ENCODE data around the gene PPEF1. TPM values are rescaled to one million over a fixed set of nuclear protein-coding genes. Genes with fewer than 3 reads are reported as not detected.
A peak's percentile ranks its signal among the peaks of the same experiment; 100 is the strongest.

PPEF1 gene
- total and polyA plus RNA-seq, 9 of the 15 experiments (the other 6 are each of a cell fraction or from before 2014, with no cell fraction given), result not detected

DNA sequence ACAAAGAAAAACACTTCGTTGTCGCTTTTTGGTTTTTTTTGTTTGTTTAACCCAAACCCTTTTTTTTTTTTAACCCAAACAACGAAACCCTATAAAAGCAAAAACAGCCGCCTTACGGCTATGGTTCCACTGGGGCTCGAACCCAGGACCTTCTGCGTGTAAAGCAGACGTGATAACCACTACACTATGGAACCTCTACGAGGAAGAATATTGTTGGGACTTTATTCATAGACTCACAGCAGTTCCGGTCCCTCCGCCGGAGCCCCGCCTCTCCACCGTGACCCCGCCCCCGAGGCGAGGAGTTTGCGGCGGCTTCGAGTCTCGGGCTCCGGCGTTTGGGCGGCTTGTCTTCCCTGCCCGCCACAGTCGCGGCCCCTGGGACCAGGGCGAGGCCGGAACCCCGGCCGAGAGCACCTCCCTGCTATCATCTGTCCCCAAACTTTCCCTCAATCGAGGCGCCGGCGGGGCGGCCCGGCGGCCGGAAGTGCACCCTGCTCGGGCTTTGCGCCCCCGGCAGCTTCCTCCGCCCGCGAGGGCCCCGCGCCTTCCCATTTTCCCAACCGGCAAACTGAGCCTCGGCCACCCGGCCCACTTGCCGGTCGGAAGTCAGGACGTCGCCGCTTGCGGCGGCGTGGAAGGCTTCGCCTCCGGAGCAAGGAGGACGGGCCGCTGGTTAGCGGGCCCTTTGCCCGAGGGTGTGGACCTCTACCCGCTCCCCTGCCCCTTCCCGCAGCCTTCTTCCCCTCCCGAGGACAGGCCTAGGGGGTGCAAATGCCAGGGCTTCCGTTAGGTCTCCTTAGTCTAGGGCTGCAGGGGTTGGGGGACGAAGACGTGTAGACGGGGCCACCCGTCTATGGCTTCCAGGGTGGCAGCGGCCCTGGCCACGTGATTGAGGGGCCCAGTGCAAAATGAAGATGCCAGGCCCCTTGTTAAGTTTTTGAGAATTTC lies 32.4 kb upstream of the PPEF1 start (continued):
- TF ChIP-seq, protein P1, sequence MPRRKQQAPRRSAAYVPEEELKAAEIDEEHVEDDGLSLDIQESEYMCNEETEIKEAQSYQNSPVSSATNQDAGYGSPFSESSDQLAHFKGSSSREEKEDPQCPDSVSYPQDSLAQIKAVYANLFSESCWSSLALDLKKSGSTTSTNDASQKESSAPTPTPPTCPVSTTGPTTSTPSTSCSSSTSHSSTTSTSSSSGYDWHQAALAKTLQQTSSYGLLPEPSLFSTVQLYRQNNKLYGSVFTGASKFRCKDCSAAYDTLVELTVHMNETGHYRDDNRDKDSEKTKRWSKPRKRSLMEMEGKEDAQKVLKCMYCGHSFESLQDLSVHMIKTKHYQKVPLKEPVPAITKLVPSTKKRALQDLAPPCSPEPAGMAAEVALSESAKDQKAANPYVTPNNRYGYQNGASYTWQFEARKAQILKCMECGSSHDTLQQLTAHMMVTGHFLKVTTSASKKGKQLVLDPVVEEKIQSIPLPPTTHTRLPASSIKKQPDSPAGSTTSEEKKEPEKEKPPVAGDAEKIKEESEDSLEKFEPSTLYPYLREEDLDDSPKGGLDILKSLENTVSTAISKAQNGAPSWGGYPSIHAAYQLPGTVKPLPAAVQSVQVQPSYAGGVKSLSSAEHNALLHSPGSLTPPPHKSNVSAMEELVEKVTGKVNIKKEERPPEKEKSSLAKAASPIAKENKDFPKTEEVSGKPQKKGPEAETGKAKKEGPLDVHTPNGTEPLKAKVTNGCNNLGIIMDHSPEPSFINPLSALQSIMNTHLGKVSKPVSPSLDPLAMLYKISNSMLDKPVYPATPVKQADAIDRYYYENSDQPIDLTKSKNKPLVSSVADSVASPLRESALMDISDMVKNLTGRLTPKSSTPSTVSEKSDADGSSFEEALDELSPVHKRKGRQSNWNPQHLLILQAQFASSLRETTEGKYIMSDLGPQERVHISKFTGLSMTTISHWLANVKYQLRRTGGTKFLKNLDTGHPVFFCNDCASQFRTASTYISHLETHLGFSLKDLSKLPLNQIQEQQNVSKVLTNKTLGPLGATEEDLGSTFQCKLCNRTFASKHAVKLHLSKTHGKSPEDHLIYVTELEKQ (CRISPR knock-in tag; IDR thresholded peaks at IDR 0.05), result no peak
- TF ChIP-seq, protein P2, sequence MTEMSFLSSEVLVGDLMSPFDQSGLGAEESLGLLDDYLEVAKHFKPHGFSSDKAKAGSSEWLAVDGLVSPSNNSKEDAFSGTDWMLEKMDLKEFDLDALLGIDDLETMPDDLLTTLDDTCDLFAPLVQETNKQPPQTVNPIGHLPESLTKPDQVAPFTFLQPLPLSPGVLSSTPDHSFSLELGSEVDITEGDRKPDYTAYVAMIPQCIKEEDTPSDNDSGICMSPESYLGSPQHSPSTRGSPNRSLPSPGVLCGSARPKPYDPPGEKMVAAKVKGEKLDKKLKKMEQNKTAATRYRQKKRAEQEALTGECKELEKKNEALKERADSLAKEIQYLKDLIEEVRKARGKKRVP (CRISPR knock-in tag; IDR thresholded peaks at IDR 0.05), result no peak
- TF ChIP-seq KLF1 (tag; IDR thresholded peaks at IDR 0.05), result peak; percentile 56; the same call in 1 of the 2 replicates
- TF ChIP-seq, protein P3, sequence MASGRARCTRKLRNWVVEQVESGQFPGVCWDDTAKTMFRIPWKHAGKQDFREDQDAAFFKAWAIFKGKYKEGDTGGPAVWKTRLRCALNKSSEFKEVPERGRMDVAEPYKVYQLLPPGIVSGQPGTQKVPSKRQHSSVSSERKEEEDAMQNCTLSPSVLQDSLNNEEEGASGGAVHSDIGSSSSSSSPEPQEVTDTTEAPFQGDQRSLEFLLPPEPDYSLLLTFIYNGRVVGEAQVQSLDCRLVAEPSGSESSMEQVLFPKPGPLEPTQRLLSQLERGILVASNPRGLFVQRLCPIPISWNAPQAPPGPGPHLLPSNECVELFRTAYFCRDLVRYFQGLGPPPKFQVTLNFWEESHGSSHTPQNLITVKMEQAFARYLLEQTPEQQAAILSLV (tag; IDR thresholded peaks at IDR 0.05), result no peak
- no peak for TF ChIP-seq ZNF133 (CRISPR knock-in tag; IDR thresholded peaks at IDR 0.05)
- no peak for TF ChIP-seq TRIM24 (IDR thresholded peaks at IDR 0.05)
- TF ChIP-seq BRD9 (IDR thresholded peaks at IDR 0.05; ENCODE audit: low read depth, partially characterized antibody), result peak; percentile 96
- TF ChIP-seq CEBPG (CRISPR knock-in tag; IDR thresholded peaks at IDR 0.05), result no peak
- TF ChIP-seq CEBPG (tag; conservative IDR thresholded peaks at IDR 0.05 in 1 of 2, IDR thresholded peaks at IDR 0.05 in 1 of 2), result no peak
- no peak for TF ChIP-seq ZNF551 (CRISPR knock-in tag; IDR thresholded peaks at IDR 0.05)
- TF ChIP-seq HLTF (IDR thresholded peaks at IDR 0.05), result no peak
- TF ChIP-seq, protein P4, sequence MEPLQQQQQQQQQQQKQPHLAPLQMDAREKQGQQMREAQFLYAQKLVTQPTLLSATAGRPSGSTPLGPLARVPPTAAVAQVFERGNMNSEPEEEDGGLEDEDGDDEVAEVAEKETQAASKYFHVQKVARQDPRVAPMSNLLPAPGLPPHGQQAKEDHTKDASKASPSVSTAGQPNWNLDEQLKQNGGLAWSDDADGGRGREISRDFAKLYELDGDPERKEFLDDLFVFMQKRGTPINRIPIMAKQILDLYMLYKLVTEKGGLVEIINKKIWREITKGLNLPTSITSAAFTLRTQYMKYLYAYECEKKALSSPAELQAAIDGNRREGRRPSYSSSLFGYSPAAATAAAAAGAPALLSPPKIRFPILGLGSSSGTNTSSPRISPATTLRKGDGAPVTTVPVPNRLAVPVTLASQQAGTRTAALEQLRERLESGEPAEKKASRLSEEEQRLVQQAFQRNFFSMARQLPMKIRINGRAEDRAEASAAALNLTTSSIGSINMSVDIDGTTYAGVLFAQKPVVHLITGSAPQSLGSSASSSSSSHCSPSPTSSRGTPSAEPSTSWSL (CRISPR knock-in tag; IDR thresholded peaks at IDR 0.05; ENCODE audit: borderline replicate concordance), result no peak
- TF ChIP-seq FOXJ3 (CRISPR knock-in tag; IDR thresholded peaks at IDR 0.05), result no peak
- TF ChIP-seq, protein P5, sequence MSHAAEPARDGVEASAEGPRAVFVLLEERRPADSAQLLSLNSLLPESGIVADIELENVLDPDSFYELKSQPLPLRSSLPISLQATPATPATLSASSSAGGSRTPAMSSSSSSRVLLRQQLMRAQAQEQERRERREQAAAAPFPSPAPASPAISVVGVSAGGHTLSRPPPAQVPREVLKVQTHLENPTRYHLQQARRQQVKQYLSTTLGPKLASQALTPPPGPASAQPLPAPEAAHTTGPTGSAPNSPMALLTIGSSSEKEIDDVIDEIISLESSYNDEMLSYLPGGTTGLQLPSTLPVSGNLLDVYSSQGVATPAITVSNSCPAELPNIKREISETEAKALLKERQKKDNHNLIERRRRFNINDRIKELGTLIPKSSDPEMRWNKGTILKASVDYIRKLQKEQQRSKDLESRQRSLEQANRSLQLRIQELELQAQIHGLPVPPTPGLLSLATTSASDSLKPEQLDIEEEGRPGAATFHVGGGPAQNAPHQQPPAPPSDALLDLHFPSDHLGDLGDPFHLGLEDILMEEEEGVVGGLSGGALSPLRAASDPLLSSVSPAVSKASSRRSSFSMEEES (CRISPR knock-in tag; IDR thresholded peaks at IDR 0.05), result no peak
- TF ChIP-seq SAP30 (IDR thresholded peaks at IDR 0.05; ENCODE audit: borderline replicate concordance, insufficient read depth, low read depth, low read length, poor library complexity, severe bottlenecking), result no peak
- TF ChIP-seq GATAD2A (IDR thresholded peaks at IDR 0.05), result no peak
- no peak for TF ChIP-seq PTRF (tag; IDR thresholded peaks at IDR 0.05)
- no peak for TF ChIP-seq TRIM28 (IDR thresholded peaks at IDR 0.05)
- TF ChIP-seq GTF2A2 (tag; IDR thresholded peaks at IDR 0.05), result no peak
- no peak for TF ChIP-seq ZNF695 (CRISPR knock-in tag; IDR thresholded peaks at IDR 0.05)
